MCF 10A (cell line): ENCODE measurements around the gene CACNA1D. TPM values are rescaled to one million over a fixed set of nuclear protein-coding genes. Genes with fewer than 3 reads are reported as not detected.

Experiments used
- BruUV-seq: library from RNA; stranded (reverse); fragments of 400-500 nt; replicated peaks from 2 replicates; lab custom pipeline; 2021; lab: Mats Ljungman, UMichigan
- CTCF ChIA-PET: fragments of 300-600 bp; sonication (Branson Sonifier 250); formaldehyde crosslinking; extraction: SDS; loops from one replicate; lab custom pipeline; 2021; ENCODE audit warnings: antibody characterized with exemption, inconsistent platforms; lab: Yijun Ruan, JAX
- POLR2A ChIA-PET: fragments of 300-600, 350-650 bp; sonication (Branson Sonifier 250); formaldehyde crosslinking; extraction: SDS; loops from one replicate; lab custom pipeline; 2020; ENCODE audit warnings: antibody characterized with exemption, inconsistent platforms; lab: Yijun Ruan, JAX
- DNase-seq: peaks from one replicate; pipeline ENCODE4 v3.0.0-alpha.2; 2018; ENCODE audit not compliant: unreplicated experiment
- H3K27ac Mint-ChIP-seq: one replicate; pipeline ENCODE4 v1.8.0; 2022; ENCODE audit warnings: mild to moderate bottlenecking, low read depth, mixed read lengths; ENCODE audit not compliant: unreplicated experiment
- H3K27me3 Mint-ChIP-seq: one replicate; pipeline ENCODE4 v1.8.0; 2022; ENCODE audit warnings: mixed read lengths; ENCODE audit not compliant: insufficient read depth, unreplicated experiment
- H3K36me3 Mint-ChIP-seq: one replicate; pipeline ENCODE4 v1.8.0; 2022; ENCODE audit warnings: mild to moderate bottlenecking, moderate library complexity, mixed read lengths; ENCODE audit not compliant: insufficient read depth, unreplicated experiment
- H3K4me1 Mint-ChIP-seq: one replicate; pipeline ENCODE4 v1.8.0; 2022; ENCODE audit warnings: mixed read lengths; ENCODE audit not compliant: insufficient read depth, unreplicated experiment
- H3K4me3 Mint-ChIP-seq: one replicate; pipeline ENCODE4 v1.8.0; 2022; ENCODE audit warnings: mild to moderate bottlenecking, moderate library complexity, mixed read lengths; ENCODE audit not compliant: unreplicated experiment
- H3K9me3 Mint-ChIP-seq: one replicate; pipeline ENCODE4 v1.8.0; 2022; ENCODE audit warnings: mixed read lengths; ENCODE audit not compliant: unreplicated experiment
- CTCF ChIP-seq: fragments of 200-600 bp; IDR thresholded peaks from one replicate; pipeline ENCODE4 v1.8.0; 2022; ENCODE audit warnings: antibody characterized with exemption, mild to moderate bottlenecking; ENCODE audit not compliant: unreplicated experiment
- intact Hi-C: fragments of 100-400 bp; cut with micrococcal nuclease; formaldehyde crosslinking; loops from 2 replicates; pipeline ENCODE4 v1.14.1; 2022
- total RNA-seq: library from RNA; stranded (reverse); gene quantifications from 2 replicates; pipeline ENCODE4 v1.2.3, GENCODE V29; 2022

Gene CACNA1D
- total RNA-seq, 1 experiment from 2014 or later: 0.26 TPM

GRCh38 chr3:53593611-53594010 lies 99.2 kb downstream of the CACNA1D start:
- ChIA-PET POLR2A (interaction anchor here (0.7 kb wide), 1 partner anchor 774 kb away, joined by 3 read pairs; no protein-coding TSS in a partner anchor), CTCF (no interaction called here)
- intact Hi-C loops: no loop called here
- Mint-ChIP-seq H3K36me3 (no peaks in the 10 kb centered on the region), H3K27ac (no peak overlapping the region), H3K4me3 (no peak overlapping the region), H3K4me1 (no peaks in the 10 kb centered on the region), H3K9me3 (no peaks in the 10 kb centered on the region), H3K27me3 (peaks cover 12% of the 10 kb centered on the region)
- BruUV-seq: no TSS peak
- DNase-seq: no peak
- no peak for TF ChIP-seq CTCF

GRCh38 chr3:53594276-53594675 lies 99.9 kb downstream of the CACNA1D start:
- H3K36me3 Mint-ChIP-seq: no peaks in the 10 kb centered on the region
- no peaks in the 10 kb centered on the region for H3K4me1 Mint-ChIP-seq
- H3K9me3 Mint-ChIP-seq: no peaks in the 10 kb centered on the region
- H3K4me3 Mint-ChIP-seq: no peak overlapping the region
- POLR2A ChIA-PET: no interaction called here
- H3K27me3 Mint-ChIP-seq: peaks cover 12% of the 10 kb centered on the region
- no peak for TF ChIP-seq CTCF
- no peak overlapping the region for H3K27ac Mint-ChIP-seq
- CTCF ChIA-PET: no interaction called here
- intact Hi-C loops: no loop called here
- no peak for DNase-seq
- BruUV-seq: no TSS peak

- no TSS peak for BruUV-seq
- Mint-ChIP-seq H3K4me1 (no peaks in the 10 kb centered on the region), H3K27ac (no peak overlapping the region), H3K36me3 (no peaks in the 10 kb centered on the region), H3K9me3 (no peaks in the 10 kb centered on the region), H3K4me3 (no peak overlapping the region), H3K27me3 (no peaks in the 10 kb centered on the region)
- TF ChIP-seq CTCF: no peak
- no peak for DNase-seq
- CTCF ChIA-PET: interaction anchor here (0.8 kb wide), 1 partner anchor 53 kb away, joined by 3 read pairs; no protein-coding TSS in a partner anchor
- POLR2A ChIA-PET: interaction anchor here (0.6 kb wide), 1 partner anchor 53 kb away, joined by 3 read pairs; no protein-coding TSS in a partner anchor
- intact Hi-C loops: no loop called here
These were observed 101.2 kb downstream of the CACNA1D start for GRCh38 chr3:53595660-53596059.

GRCh38 chr3:53597136-53597915 lies 102.9 kb downstream of the CACNA1D start:
- DNase-seq: no peak
- H3K27ac Mint-ChIP-seq: no peak overlapping the region
- no peak overlapping the region for H3K4me3 Mint-ChIP-seq
- H3K4me1 Mint-ChIP-seq: no peaks in the 10 kb centered on the region
- no peaks in the 10 kb centered on the region for H3K9me3 Mint-ChIP-seq
- intact Hi-C loops: no loop called here
- no peaks in the 10 kb centered on the region for H3K36me3 Mint-ChIP-seq
- CTCF ChIA-PET: interaction anchor here (0.6 kb wide), 1 partner anchor 30 kb away, joined by 3 read pairs; no protein-coding TSS in a partner anchor
- no TSS peak for BruUV-seq
- no peak for TF ChIP-seq CTCF
- POLR2A ChIA-PET: no interaction called here
- H3K27me3 Mint-ChIP-seq: no peaks in the 10 kb centered on the region
